Activated CD4-positive, alpha-beta T cell treated with anti-CD3 and anti-CD28 coated beads, Interleukin-2, amount 50 U/mL, for 1 hour (primary cell): ENCODE measurements around the gene YPEL5.
"Not testable (repeated sequence)": the region's sequence is repeated elsewhere in the genome, so short reads cannot be mapped to it uniquely, and the experiment has no call there.

Experiments
- DNase-seq: peaks from one replicate; pipeline ENCODE4 v3.0.0-alpha.2; 2020

The YPEL5 gene

GRCh38 chr2:30146337-30147195 is at the start of gene YPEL5:
TSS of gene YPEL5 (plus strand) at chr2:30147007. CDS start at chr2:30156652, 9,645 bp downstream.
- peak; percentile 100 for DNase-seq

GRCh38 chr2:30098266-30099005 is 48.4 kb upstream of the YPEL5 start:
- no peak for DNase-seq

DNA sequence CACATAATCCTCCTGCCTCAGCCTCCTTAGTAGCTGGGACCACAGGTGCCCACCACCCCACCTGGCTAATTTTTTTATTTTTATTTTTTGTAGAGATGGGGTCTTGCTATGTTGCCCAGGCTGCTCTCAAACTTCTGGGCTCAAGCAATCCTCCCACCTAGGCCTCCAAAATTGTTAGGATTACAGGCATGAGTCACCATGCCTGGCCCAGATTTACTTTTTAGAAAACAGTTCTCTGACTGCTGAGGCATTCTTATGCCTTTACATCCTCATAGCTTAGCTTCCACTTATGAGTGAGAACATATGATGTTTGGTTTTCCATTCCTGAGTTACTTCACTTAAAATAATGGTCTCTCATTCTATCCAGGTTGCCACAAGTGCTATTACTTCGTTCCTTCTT is 47.4 kb upstream of the YPEL5 start:
- not testable (repeated sequence) for DNase-seq

DNA sequence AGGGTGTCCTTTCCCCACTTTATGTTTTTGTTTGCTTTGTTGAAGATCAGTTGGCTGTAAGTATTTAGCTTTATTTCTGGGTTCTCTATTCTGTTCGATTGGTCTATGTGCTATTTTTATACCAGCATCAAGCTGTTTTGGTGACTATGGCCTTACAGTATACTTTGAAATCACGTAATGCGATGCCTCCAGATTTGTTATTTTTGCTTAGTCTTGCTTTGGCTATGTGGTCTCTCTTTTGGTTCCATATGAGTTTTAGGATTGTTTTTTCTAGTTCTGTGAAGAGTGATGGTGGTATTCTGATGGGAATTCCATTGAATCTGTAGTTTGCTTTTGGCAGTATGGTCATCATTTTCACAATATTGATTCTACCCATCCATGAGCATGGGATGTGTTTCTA is 46.1 kb upstream of the YPEL5 start:
- not testable (repeated sequence) for DNase-seq

- no peak for DNase-seq
Measured at GRCh38 chr2:30104307-30104706, 42.5 kb upstream of the YPEL5 start.

GRCh38 chr2:30105556-30105955 is 41.3 kb upstream of the YPEL5 start:
- no peak for DNase-seq

- DNase-seq, result no peak
Measured at GRCh38 chr2:30106543-30106942, 40.3 kb upstream of the YPEL5 start.

- no peak for DNase-seq
Measured at GRCh38 chr2:30108192-30108591, 38.6 kb upstream of the YPEL5 start.

GRCh38 chr2:30108851-30109250 is 38.0 kb upstream of the YPEL5 start:
- no peak for DNase-seq

DNA sequence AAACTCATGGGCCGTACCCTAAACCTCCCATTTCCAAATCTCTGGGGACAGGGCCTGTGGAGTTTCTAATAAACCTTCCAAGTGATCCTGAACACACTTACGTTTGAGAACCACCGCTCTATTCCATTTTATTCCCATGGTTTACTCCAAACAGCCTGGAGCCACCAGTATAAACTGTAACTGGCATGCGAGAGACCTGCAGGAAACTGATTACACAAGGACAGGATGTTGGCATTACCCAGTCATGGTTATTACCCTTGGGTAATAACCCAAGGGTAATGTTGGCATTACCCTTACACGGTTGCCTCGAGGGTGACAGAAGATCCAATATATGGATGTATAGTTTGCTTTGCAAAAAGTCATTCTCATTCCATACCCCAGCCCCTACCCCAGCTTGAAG is 37.0 kb upstream of the YPEL5 start:
- DNase-seq, result no peak

DNA sequence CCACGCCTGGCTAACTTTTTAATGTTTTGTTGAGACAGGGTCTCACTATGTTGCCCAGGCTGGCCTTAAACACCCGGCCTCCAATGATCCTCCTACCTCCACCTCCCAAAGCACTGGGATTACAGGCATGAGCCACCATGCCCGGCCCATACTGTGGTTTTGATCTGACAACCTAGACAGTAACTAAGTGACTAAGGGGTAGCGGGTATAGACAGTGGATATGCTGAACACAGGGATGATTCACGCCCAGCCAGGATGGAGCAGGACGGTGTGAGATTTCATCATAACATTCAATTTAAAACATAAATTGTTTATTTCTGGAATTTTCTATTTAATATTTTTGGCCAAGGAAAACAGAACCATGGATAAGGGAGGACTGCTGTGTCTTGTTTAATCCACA is 36.0 kb upstream of the YPEL5 start:
- DNase-seq, result no peak

DNA sequence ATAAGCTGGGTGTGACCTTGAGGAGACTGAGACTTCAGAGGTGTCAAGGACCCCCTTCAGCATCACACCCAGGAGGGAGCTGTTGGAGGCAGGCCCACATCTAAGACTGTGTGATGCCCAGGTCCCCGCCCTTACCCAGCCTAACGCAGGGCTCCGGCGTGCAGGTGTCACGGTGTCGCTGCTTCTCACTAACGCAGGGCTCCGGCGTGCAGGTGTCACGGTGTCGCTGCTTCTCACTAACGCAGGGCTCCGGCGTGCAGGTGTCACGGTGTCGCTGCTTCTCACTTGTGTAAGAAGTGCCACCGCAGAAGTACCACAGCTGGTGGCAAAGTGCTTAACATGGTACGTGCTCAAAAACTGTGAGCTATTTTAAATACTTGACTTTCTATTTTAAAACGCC is 35.6 kb upstream of the YPEL5 start:
- DNase-seq, result not testable (repeated sequence)

- no peak for DNase-seq
Measured at GRCh38 chr2:30112561-30112960, 34.2 kb upstream of the YPEL5 start.

- no peak for DNase-seq
Measured at GRCh38 chr2:30113617-30114293, 33.1 kb upstream of the YPEL5 start.

GRCh38 chr2:30115141-30115980 is 31.4 kb upstream of the YPEL5 start:
- peak; percentile 61 for DNase-seq

DNA sequence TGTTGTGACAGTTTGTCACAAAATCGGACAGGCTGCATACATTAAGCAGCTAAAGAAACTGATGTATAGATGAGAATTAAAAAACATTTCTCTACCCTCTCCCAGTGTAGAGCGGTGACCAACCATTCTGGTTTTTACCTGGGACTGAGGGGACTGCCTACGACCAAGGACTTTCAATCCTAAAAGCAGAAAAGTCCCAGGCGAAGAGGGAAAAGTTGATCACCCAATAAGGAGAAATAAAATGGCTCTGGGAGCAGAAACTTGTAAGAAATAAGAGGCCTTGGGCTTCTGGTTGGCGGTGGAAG is 30.9 kb upstream of the YPEL5 start:
- DNase-seq, result no peak

- DNase-seq, result no peak
Measured at GRCh38 chr2:30122362-30122761, 24.4 kb upstream of the YPEL5 start.

- DNase-seq, result no peak
Measured at GRCh38 chr2:30127016-30127893, 19.6 kb upstream of the YPEL5 start.

- DNase-seq, result no peak
Measured at GRCh38 chr2:30134582-30134981, 12.2 kb upstream of the YPEL5 start.

GRCh38 chr2:30135541-30135940 is 11.3 kb upstream of the YPEL5 start:
- DNase-seq, result no peak

DNA sequence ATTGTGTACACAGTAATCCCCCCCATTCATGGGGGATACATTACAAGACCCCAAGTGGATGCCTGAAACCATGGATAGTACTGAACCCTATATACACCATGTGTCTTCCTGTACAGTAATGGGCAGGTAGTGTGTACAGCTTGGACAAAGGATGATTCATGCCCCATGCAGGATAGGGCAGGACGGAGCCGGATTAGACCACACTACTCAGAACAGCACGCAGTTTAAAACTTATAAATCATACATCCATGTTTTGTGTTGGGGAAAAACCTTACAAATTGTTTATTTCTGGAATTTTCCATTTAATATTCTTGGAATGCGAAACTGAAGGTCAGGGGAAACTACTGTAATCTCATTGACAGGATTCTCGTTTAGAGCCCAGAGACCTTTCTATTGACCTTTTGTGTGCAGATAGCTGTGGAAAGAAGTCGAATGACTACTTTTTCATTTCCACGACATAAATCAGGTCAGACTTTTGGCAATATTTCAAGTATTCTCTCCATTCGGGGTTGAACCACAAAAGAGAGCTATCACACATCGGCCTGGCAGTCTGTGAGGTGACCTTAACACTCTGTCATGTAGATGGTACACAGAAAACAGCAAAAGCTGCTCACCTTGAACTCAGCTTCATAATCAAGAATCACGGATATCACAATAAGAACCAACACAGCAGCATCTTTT is 9.9 kb upstream of the YPEL5 start:
- no peak for DNase-seq
